OCI-LY1 (cell line): ENCODE results near the gene PIKFYVE.

Experiments used
- H2AFZ ChIP-seq: fragments of 200-600 bp; sonication (generic), shearing (Covaris generic); 2 replicates; pipeline ENCODE4 v1.6.0; 2014; ENCODE audit warnings: antibody characterized with exemption, mild to moderate bottlenecking, low read length
- H3F3A ChIP-seq: fragments of 200-600 bp; sonication (generic), shearing (Covaris generic); 2 replicates; pipeline ENCODE4 v1.6.0; 2014; ENCODE audit warnings: mild to moderate bottlenecking, antibody characterized with exemption, low read length, moderate library complexity; ENCODE audit not compliant: insufficient read depth
- H3K27ac ChIP-seq: fragments of 200-600 bp; sonication (generic); 2 replicates; pipeline ENCODE4 v1.5.1; 2014; ENCODE audit warnings: low read length, mixed run types, mild to moderate bottlenecking, low read depth; ENCODE audit not compliant: poor library complexity, severe bottlenecking
- H3K27me3 ChIP-seq: fragments of 200-600 bp; sonication (generic); 2 replicates; pipeline ENCODE4 v1.6.0; 2014; ENCODE audit warnings: antibody characterized with exemption, mild to moderate bottlenecking, low read length, moderate library complexity; ENCODE audit not compliant: insufficient read depth
- H3K36me3 ChIP-seq: fragments of 200-600 bp; sonication (generic); 2 replicates; pipeline ENCODE4 v1.6.1; 2014; ENCODE audit warnings: mild to moderate bottlenecking, antibody characterized with exemption, low read length, moderate library complexity, mixed read lengths; ENCODE audit not compliant: insufficient read depth
- H3K4me1 ChIP-seq: fragments of 200-600 bp; sonication (generic); 2 replicates; pipeline ENCODE4 v1.5.1; 2014; ENCODE audit warnings: mild to moderate bottlenecking, low read length, moderate library complexity; ENCODE audit not compliant: insufficient read depth, severe bottlenecking
- H3K4me2 ChIP-seq: fragments of 200-600 bp; sonication (generic), shearing (Covaris generic); 2 replicates; pipeline ENCODE4 v1.6.1; 2014; ENCODE audit warnings: low read length
- H3K4me3 ChIP-seq: fragments of 200-600 bp; sonication (generic); 2 replicates; pipeline ENCODE4 v1.5.1; 2014; ENCODE audit warnings: low read length, low read depth, mild to moderate bottlenecking, mixed read lengths; ENCODE audit not compliant: poor library complexity, severe bottlenecking
- H3K79me2 ChIP-seq: fragments of 200-600 bp; shearing (Covaris generic); 2 replicates; pipeline ENCODE4 v1.6.1; 2016; ENCODE audit warnings: mixed run types, low read length, mixed read lengths; ENCODE audit not compliant: insufficient read depth
- H3K9ac ChIP-seq: fragments of 200-600 bp; sonication (generic), shearing (Covaris generic); 2 replicates; pipeline ENCODE4 v1.6.1; 2014; ENCODE audit warnings: mild to moderate bottlenecking, low read length, mixed read lengths
- H3K9me2 ChIP-seq: fragments of 200-600 bp; sonication (generic), shearing (Covaris generic); 2 replicates; pipeline ENCODE4 v1.6.1; 2014; ENCODE audit warnings: low read depth, mild to moderate bottlenecking, low read length, mixed read lengths
- H3K9me3 ChIP-seq: fragments of 200-600 bp; shearing (Covaris generic); 2 replicates; pipeline ENCODE4 v1.6.1; 2014; ENCODE audit warnings: low read length, mixed read lengths
- H4K20me1 ChIP-seq: fragments of 200-600 bp; sonication (generic), shearing (Covaris generic); 2 replicates; pipeline ENCODE4 v1.6.0; 2016; ENCODE audit warnings: mild to moderate bottlenecking, low read length; ENCODE audit not compliant: insufficient read depth
- CTCF ChIP-seq: fragments of 200-600 bp; sonication (generic), shearing (Covaris generic); IDR thresholded peaks from 2 replicates; pipeline ENCODE4 v1.5.1; 2017; ENCODE audit warnings: mild to moderate bottlenecking, antibody characterized with exemption, low read length, moderate library complexity, mixed read lengths
- EZH2 ChIP-seq: fragments of 200-600 bp; sonication (generic), shearing (Covaris generic); IDR thresholded peaks from 2 replicates; pipeline ENCODE4 v1.8.0; 2017; ENCODE audit warnings: borderline replicate concordance, mixed run types, mild to moderate bottlenecking, antibody characterized with exemption, low read length, moderate library complexity, mixed read lengths

The PIKFYVE gene

GRCh38 chr2:208224802-208225201 is 41.3 kb upstream of the PIKFYVE start:
- Histone ChIP-seq H2AFZ (no peak overlapping the region), H3K4me2 (no peak overlapping the region), H3K4me3 (no peak overlapping the region), H3K79me2 (no peaks in the 10 kb centered on the region), H3K9ac (no peak overlapping the region), H3K27me3 (no peaks in the 10 kb centered on the region), H3K9me3 (no peaks in the 10 kb centered on the region), H3K9me2 (no peaks in the 10 kb centered on the region), H4K20me1 (no peaks in the 10 kb centered on the region), H3K27ac (no peak overlapping the region), H3F3A (no peaks in the 10 kb centered on the region), H3K4me1 (no peaks in the 10 kb centered on the region), H3K36me3 (no peaks in the 10 kb centered on the region)
- TF ChIP-seq EZH2 (no peak), CTCF (no peak)

GRCh38 chr2:208227581-208228232 is 38.3 kb upstream of the PIKFYVE start:
- H3K4me2 ChIP-seq = no peak overlapping the region
- no peaks in the 10 kb centered on the region for H3K9me2 ChIP-seq
- H3K27ac ChIP-seq = no peak overlapping the region
- no peaks in the 10 kb centered on the region for H3K4me1 ChIP-seq
- no peaks in the 10 kb centered on the region for H4K20me1 ChIP-seq
- H3K9ac ChIP-seq = no peak overlapping the region
- H3F3A ChIP-seq = no peaks in the 10 kb centered on the region
- no peaks in the 10 kb centered on the region for H3K36me3 ChIP-seq
- no peaks in the 10 kb centered on the region for H3K79me2 ChIP-seq
- H3K27me3 ChIP-seq = no peaks in the 10 kb centered on the region; the same call in 1 of the 2 replicates
- TF ChIP-seq CTCF (no peak), EZH2 (no peak)
- H3K9me3 ChIP-seq = no peaks in the 10 kb centered on the region
- no peak overlapping the region for H3K4me3 ChIP-seq
- no peak overlapping the region for H2AFZ ChIP-seq

- no peaks in the 10 kb centered on the region for H4K20me1 ChIP-seq
- no peaks in the 10 kb centered on the region; the same call in 1 of the 2 replicates for H3K27me3 ChIP-seq
- no peak overlapping the region for H2AFZ ChIP-seq
- no peaks in the 10 kb centered on the region for H3K4me1 ChIP-seq
- no peaks in the 10 kb centered on the region for H3K9me3 ChIP-seq
- H3K4me2 ChIP-seq = no peak overlapping the region
- H3K9me2 ChIP-seq = no peaks in the 10 kb centered on the region
- no peak overlapping the region for H3K27ac ChIP-seq
- no peak overlapping the region for H3K4me3 ChIP-seq
- H3F3A ChIP-seq = no peaks in the 10 kb centered on the region
- H3K9ac ChIP-seq = no peak overlapping the region
- TF ChIP-seq EZH2 = no peak
- no peaks in the 10 kb centered on the region for H3K36me3 ChIP-seq
- H3K79me2 ChIP-seq = no peaks in the 10 kb centered on the region
These were observed 37.6 kb upstream of the PIKFYVE start for GRCh38 chr2:208228476-208228875.

GRCh38 chr2:208234786-208235185 is 31.3 kb upstream of the PIKFYVE start:
- TF ChIP-seq EZH2 = no peak
- no peak for TF ChIP-seq CTCF
- Histone ChIP-seq H3K27me3 (no peaks in the 10 kb centered on the region; the same call in 1 of the 2 replicates), H3K36me3 (peaks cover 38% of the 10 kb centered on the region)

More at GRCh38 chr2:208234786-208235185, 31.3 kb upstream of the PIKFYVE start:
- Histone ChIP-seq H3K9me3 (no peaks in the 10 kb centered on the region), H3K4me1 (no peaks in the 10 kb centered on the region), H3K27ac (no peak overlapping the region), H3K4me2 (no peak overlapping the region), H3F3A (no peaks in the 10 kb centered on the region; the same call in 1 of the 2 replicates), H3K4me3 (no peak overlapping the region), H3K9ac (no peak overlapping the region), H3K79me2 (no peaks in the 10 kb centered on the region), H3K9me2 (no peaks in the 10 kb centered on the region), H2AFZ (no peak overlapping the region), H4K20me1 (no peaks in the 10 kb centered on the region)
